ENCODE measurements around the gene OR4D2. TPM values are rescaled to one million over a fixed set of nuclear protein-coding genes. Genes with fewer than 3 reads are reported as not detected.

OR4D2 gene
- total RNA-seq, 1 experiment from 2014 or later: not detected

- Mint-ChIP-seq H3K4me3 (ENCODE audit: unreplicated experiment) (no peak within 1 kb of the TSS), H3K27me3 (ENCODE audit: insufficient read depth, unreplicated experiment) (peaks cover 33% of the 10 kb centered on the region), H3K27ac (ENCODE audit: low read depth, unreplicated experiment) (no peak within 1 kb of the TSS), H3K9me3 (ENCODE audit: unreplicated experiment) (no peaks in the 10 kb centered on the region), H3K4me1 (ENCODE audit: insufficient read depth, unreplicated experiment) (peaks cover 14% of the 10 kb centered on the region), H3K36me3 (ENCODE audit: insufficient read depth, unreplicated experiment) (no peaks in the 10 kb centered on the region)
- CTCF ChIA-PET: no interaction called here
- no peak for TF ChIP-seq CTCF (IDR thresholded peaks at IDR 0.05; ENCODE audit: unreplicated experiment)
- intact Hi-C loops (cut with micrococcal nuclease): no loop called here
- no TSS peak for BruUV-seq (replicated peaks)
- POLR2A ChIA-PET: interaction anchor here (0.7 kb wide), 1 partner anchor 23 kb away, joined by 3 read pairs; no protein-coding TSS in a partner anchor
- no peak for DNase-seq (ENCODE audit: unreplicated experiment)
Measured at GRCh38 chr17:58192612-58193011, 25.8 kb downstream of the OR4D2 start, which contains the start of gene EPX. TSS of gene EPX (plus strand) at chr17:58192726. CDS start at chr17:58192847, 121 bp downstream.

GRCh38 chr17:58193641-58194255 lies 27.0 kb downstream of the OR4D2 start:
- Mint-ChIP-seq H3K4me1 (ENCODE audit: insufficient read depth, unreplicated experiment) (peaks cover 14% of the 10 kb centered on the region), H3K27me3 (ENCODE audit: insufficient read depth, unreplicated experiment) (peaks cover 39% of the 10 kb centered on the region), H3K4me3 (ENCODE audit: unreplicated experiment) (no peak overlapping the region), H3K9me3 (ENCODE audit: unreplicated experiment) (no peaks in the 10 kb centered on the region), H3K27ac (ENCODE audit: low read depth, unreplicated experiment) (no peak overlapping the region), H3K36me3 (ENCODE audit: insufficient read depth, unreplicated experiment) (no peaks in the 10 kb centered on the region)
- no peak for DNase-seq (ENCODE audit: unreplicated experiment)
- TF ChIP-seq CTCF (IDR thresholded peaks at IDR 0.05; ENCODE audit: unreplicated experiment): no peak
- POLR2A ChIA-PET: no interaction called here
- intact Hi-C loops (cut with micrococcal nuclease): no loop called here
- no TSS peak for BruUV-seq (replicated peaks)
- CTCF ChIA-PET: interaction anchor here (0.6 kb wide), 1 partner anchor 955 kb away, joined by 3 read pairs; no protein-coding TSS in a partner anchor

- no peaks in the 10 kb centered on the region for H3K36me3 Mint-ChIP-seq (ENCODE audit: insufficient read depth, unreplicated experiment)
- no peak overlapping the region for H3K4me3 Mint-ChIP-seq (ENCODE audit: unreplicated experiment)
- CTCF ChIA-PET: interaction anchor here (0.6 kb wide), 1 partner anchor 15 kb away, joined by 3 read pairs; no protein-coding TSS in a partner anchor
- no peak overlapping the region for H3K27ac Mint-ChIP-seq (ENCODE audit: low read depth, unreplicated experiment)
- intact Hi-C loops (cut with micrococcal nuclease): no loop called here
- H3K4me1 Mint-ChIP-seq (ENCODE audit: insufficient read depth, unreplicated experiment): peaks cover 6% of the 10 kb centered on the region
- H3K27me3 Mint-ChIP-seq (ENCODE audit: insufficient read depth, unreplicated experiment): peaks cover 41% of the 10 kb centered on the region
- BruUV-seq (replicated peaks): no TSS peak
- TF ChIP-seq CTCF (IDR thresholded peaks at IDR 0.05; ENCODE audit: unreplicated experiment): no peak
- no peak for DNase-seq (ENCODE audit: unreplicated experiment)
- H3K9me3 Mint-ChIP-seq (ENCODE audit: unreplicated experiment): no peaks in the 10 kb centered on the region
- POLR2A ChIA-PET: no interaction called here
Measured at GRCh38 chr17:58195518-58196123, 28.8 kb downstream of the OR4D2 start.

GRCh38 chr17:58196610-58197009 lies 29.8 kb downstream of the OR4D2 start:
- Mint-ChIP-seq H3K4me1 (ENCODE audit: insufficient read depth, unreplicated experiment) (peaks cover 6% of the 10 kb centered on the region), H3K36me3 (ENCODE audit: insufficient read depth, unreplicated experiment) (no peaks in the 10 kb centered on the region), H3K4me3 (ENCODE audit: unreplicated experiment) (no peak overlapping the region), H3K9me3 (ENCODE audit: unreplicated experiment) (no peaks in the 10 kb centered on the region), H3K27ac (ENCODE audit: low read depth, unreplicated experiment) (no peak overlapping the region), H3K27me3 (ENCODE audit: insufficient read depth, unreplicated experiment) (peaks cover 41% of the 10 kb centered on the region)
- CTCF ChIA-PET: no interaction called here
- no peak for DNase-seq (ENCODE audit: unreplicated experiment)
- intact Hi-C loops (cut with micrococcal nuclease): no loop called here
- no TSS peak for BruUV-seq (replicated peaks)
- no peak for TF ChIP-seq CTCF (IDR thresholded peaks at IDR 0.05; ENCODE audit: unreplicated experiment)
- POLR2A ChIA-PET: no interaction called here
